Measurements from ENCODE around the gene PLA2G6. TPM values are rescaled to one million over a fixed set of nuclear protein-coding genes. Genes with fewer than 3 reads are reported as not detected.

The PLA2G6 gene
- total and polyA plus RNA-seq, 2 of the 13 experiments (the other 11 are each of a cell fraction or from before 2014, with no cell fraction given), result 4.8 to 11.5 TPM

DNA sequence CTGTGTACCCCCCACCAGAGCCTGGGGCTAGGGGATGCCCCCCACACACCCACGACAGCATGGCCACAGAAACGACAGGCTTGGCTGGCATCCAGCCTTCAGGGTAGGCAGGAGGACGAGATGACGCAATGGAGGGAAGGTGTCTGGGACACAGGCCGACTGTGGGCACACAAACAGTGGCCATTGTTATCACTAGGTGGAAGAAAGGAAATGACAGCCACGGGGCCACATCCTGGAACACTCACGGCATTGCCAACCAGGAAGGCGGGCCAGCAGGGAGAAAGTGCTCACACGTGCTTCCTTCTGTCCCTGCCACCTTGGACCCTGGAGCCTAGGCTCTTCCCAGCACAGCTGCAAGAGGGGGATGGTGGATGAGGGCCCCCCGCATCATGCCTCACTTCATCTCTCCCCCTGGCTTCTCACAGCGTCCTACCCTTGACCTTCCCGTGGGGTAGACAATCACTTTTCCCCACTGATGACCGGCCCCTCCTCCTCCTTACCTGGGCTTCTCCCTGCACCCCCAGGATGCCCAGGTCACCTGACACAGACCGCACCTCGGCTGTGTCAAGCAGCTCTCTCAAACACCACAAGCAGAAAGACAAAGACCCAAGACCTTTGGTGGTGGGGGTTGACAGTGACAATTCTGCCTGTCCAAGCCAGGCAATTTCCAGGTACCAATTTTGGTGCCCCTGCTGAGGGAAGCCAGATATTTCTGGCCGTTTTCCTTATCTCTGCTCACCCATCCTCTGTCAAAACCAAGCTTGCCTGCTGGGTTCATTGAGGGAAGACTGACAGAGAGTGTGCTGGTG lies 8.6 kb downstream of the PLA2G6 start (continued):
- TF ChIP-seq ZNF768 (CRISPR knock-in tag; IDR thresholded peaks at IDR 0.05), result no peak
- TF ChIP-seq ZNF33A (CRISPR knock-in tag; IDR thresholded peaks at IDR 0.05; ENCODE audit: borderline replicate concordance), result no peak
- TF ChIP-seq ZNF263 (CRISPR knock-in tag; IDR thresholded peaks at IDR 0.05), result no peak
- no peak for TF ChIP-seq ATF2 (CRISPR knock-in tag; IDR thresholded peaks at IDR 0.05)
- no peak for TF ChIP-seq IKZF1 (IDR thresholded peaks at IDR 0.05)
- no peak for TF ChIP-seq FLYWCH1 (CRISPR knock-in tag; IDR thresholded peaks at IDR 0.05)
- no peak for TF ChIP-seq MIXL1 (CRISPR knock-in tag; IDR thresholded peaks at IDR 0.05)
- TF ChIP-seq ZNF558 (CRISPR knock-in tag; IDR thresholded peaks at IDR 0.05; ENCODE audit: borderline replicate concordance), result no peak
- TF ChIP-seq, protein P1, sequence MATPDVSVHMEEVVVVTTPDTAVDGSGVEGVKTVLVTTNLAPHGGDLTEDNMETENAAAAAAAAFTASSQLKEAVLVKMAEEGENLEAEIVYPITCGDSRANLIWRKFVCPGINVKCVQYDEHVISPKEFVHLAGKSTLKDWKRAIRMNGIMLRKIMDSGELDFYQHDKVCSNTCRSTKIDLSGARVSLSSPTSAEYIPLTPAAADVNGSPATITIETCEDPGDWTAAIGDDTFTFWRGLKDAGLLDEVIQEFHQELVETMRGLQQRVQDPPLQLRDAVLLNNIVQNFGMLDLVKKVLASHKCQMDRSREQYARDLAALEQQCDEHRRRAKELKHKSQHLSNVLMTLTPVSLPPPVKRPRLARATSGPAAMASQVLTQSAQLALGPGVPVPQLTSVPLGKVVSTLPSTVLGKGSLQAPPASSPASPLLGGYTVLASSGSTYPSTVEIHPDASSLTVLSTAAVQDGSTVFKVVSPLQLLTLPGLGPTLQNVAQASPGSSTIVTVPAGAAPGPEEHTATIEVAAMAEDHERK (CRISPR knock-in tag; IDR thresholded peaks at IDR 0.05; ENCODE audit: low read depth), result no peak
- TF ChIP-seq, protein P2, sequence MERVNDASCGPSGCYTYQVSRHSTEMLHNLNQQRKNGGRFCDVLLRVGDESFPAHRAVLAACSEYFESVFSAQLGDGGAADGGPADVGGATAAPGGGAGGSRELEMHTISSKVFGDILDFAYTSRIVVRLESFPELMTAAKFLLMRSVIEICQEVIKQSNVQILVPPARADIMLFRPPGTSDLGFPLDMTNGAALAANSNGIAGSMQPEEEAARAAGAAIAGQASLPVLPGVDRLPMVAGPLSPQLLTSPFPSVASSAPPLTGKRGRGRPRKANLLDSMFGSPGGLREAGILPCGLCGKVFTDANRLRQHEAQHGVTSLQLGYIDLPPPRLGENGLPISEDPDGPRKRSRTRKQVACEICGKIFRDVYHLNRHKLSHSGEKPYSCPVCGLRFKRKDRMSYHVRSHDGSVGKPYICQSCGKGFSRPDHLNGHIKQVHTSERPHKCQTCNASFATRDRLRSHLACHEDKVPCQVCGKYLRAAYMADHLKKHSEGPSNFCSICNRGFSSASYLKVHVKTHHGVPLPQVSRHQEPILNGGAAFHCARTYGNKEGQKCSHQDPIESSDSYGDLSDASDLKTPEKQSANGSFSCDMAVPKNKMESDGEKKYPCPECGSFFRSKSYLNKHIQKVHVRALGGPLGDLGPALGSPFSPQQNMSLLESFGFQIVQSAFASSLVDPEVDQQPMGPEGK (CRISPR knock-in tag; IDR thresholded peaks at IDR 0.05), result peak; percentile 54
- no peak for TF ChIP-seq ZFP90 (CRISPR knock-in tag; IDR thresholded peaks at IDR 0.05; ENCODE audit: borderline replicate concordance)
- TF ChIP-seq ZBTB2 (CRISPR knock-in tag; IDR thresholded peaks at IDR 0.05; ENCODE audit: low read depth), result no peak
- no peak for TF ChIP-seq ZNF3 (CRISPR knock-in tag; IDR thresholded peaks at IDR 0.05)
- TF ChIP-seq YY1 (IDR thresholded peaks at IDR 0.05; ENCODE audit: insufficient read depth, insufficient replicate concordance, low read depth, low read length), result peak; percentile 34
- TF ChIP-seq ATF4 (CRISPR knock-in tag; IDR thresholded peaks at IDR 0.05), result peak in 1 of 2 experiments; percentile 85; a peak in 2 of 4 replicates
- TF ChIP-seq, protein P3, sequence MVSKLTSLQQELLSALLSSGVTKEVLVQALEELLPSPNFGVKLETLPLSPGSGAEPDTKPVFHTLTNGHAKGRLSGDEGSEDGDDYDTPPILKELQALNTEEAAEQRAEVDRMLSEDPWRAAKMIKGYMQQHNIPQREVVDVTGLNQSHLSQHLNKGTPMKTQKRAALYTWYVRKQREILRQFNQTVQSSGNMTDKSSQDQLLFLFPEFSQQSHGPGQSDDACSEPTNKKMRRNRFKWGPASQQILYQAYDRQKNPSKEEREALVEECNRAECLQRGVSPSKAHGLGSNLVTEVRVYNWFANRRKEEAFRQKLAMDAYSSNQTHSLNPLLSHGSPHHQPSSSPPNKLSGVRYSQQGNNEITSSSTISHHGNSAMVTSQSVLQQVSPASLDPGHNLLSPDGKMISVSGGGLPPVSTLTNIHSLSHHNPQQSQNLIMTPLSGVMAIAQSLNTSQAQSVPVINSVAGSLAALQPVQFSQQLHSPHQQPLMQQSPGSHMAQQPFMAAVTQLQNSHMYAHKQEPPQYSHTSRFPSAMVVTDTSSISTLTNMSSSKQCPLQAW (CRISPR knock-in tag; IDR thresholded peaks at IDR 0.05), result no peak
- no peak for TF ChIP-seq TOE1 (CRISPR knock-in tag; IDR thresholded peaks at IDR 0.05)
- TF ChIP-seq ZKSCAN8 (CRISPR knock-in tag; IDR thresholded peaks at IDR 0.05; ENCODE audit: borderline replicate concordance), result no peak
- TF ChIP-seq JUN (CRISPR knock-in tag; IDR thresholded peaks at IDR 0.05), result no peak
- TF ChIP-seq NONO (IDR thresholded peaks at IDR 0.05), result no peak
- no peak for TF ChIP-seq NONO (CRISPR knock-in tag; conservative IDR thresholded peaks at IDR 0.05)
